GM20000 (cell line): Measurements from ENCODE around the gene HNRNPLL.
"Not testable (repeated sequence)": the region's sequence is repeated elsewhere in the genome, so short reads cannot be mapped to it uniquely, and the experiment has no call there.

Experiments used
- DNase-seq: peaks from one replicate; pipeline ENCODE4 v3.0.0; 2012; ENCODE audit warnings: low spot score
- TF ChIP-seq, protein P1 (sequence below): IDR thresholded peaks from 2 replicates; pipeline ENCODE4 v1.5.1; 2012; ENCODE audit warnings: mild to moderate bottlenecking, control low read depth; ENCODE audit errors: extremely low read depth, missing control alignments

The HNRNPLL gene

DNA sequence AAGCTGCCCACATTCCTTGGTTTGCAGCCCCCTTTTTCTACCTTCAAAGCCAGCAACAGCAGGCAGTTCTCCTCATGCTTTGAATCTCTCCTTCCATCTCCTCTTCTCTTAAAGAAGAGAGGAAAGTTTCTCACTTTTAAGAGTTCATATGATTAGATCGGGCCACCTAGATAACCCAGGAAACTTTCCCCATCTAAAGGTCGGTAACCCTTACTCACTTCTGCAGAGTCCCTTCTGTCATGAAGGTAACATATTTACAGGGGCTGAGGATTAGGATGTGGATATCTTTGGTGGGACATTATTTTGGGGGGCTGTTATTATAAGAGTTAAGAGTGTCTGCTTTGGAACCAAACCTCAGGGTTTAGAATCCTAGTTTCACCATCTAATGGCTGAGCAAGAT lies 51.0 kb downstream of the HNRNPLL start:
- no peak for DNase-seq
- TF ChIP-seq, protein P1, sequence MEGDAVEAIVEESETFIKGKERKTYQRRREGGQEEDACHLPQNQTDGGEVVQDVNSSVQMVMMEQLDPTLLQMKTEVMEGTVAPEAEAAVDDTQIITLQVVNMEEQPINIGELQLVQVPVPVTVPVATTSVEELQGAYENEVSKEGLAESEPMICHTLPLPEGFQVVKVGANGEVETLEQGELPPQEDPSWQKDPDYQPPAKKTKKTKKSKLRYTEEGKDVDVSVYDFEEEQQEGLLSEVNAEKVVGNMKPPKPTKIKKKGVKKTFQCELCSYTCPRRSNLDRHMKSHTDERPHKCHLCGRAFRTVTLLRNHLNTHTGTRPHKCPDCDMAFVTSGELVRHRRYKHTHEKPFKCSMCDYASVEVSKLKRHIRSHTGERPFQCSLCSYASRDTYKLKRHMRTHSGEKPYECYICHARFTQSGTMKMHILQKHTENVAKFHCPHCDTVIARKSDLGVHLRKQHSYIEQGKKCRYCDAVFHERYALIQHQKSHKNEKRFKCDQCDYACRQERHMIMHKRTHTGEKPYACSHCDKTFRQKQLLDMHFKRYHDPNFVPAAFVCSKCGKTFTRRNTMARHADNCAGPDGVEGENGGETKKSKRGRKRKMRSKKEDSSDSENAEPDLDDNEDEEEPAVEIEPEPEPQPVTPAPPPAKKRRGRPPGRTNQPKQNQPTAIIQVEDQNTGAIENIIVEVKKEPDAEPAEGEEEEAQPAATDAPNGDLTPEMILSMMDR = no peak

- TF ChIP-seq, protein P1 = no peak
- no peak for DNase-seq
Measured at GRCh38 chr2:38551171-38551570, 51.6 kb downstream of the HNRNPLL start.

GRCh38 chr2:38549851-38550250 lies 52.9 kb downstream of the HNRNPLL start:
- DNase-seq = no peak
- TF ChIP-seq, protein P1 = no peak

GRCh38 chr2:38549071-38549704 lies 53.5 kb downstream of the HNRNPLL start:
- TF ChIP-seq, protein P1 = no peak
- DNase-seq = no peak

GRCh38 chr2:38547791-38548190 lies 54.9 kb downstream of the HNRNPLL start:
- TF ChIP-seq, protein P1 = no peak
- no peak for DNase-seq

GRCh38 chr2:38546585-38546984 lies 56.1 kb downstream of the HNRNPLL start:
- TF ChIP-seq, protein P1 = no peak

DNA sequence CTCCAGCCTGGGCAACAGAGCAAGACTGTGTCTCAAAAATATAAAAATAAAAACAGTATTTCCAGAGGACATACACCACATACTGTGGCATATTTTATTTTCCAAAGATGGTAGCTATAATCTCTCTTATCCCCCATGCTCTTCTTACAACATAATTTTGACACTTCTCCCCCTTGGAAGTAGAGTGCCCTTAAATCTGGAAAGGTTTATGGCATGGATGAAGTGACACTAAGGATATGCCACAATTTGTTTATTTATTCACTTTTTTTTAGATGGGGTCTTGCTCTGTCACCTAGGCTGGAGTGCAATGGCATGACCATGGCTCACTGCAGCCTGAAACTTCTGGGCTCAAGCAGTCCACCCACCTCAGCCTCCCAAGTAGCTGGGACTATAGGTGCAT lies 56.7 kb downstream of the HNRNPLL start:
- TF ChIP-seq, protein P1 = no peak

More at GRCh38 chr2:38546585-38546984, 56.1 kb downstream of the HNRNPLL start:
- no peak for DNase-seq

GRCh38 chr2:38542248-38542631 lies 60.5 kb downstream of the HNRNPLL start:
- DNase-seq = not testable (repeated sequence)

More for the DNA sequence above, 56.7 kb downstream of the HNRNPLL start:
- no peak for DNase-seq
